Natural killer cell treated with Interleukin-12 subunit alpha and Interleukin-12 subunit beta and Interleukin-15 and Interleukin-18, amount 100 ng/mL, for 72 hours (primary cell): ENCODE measurements around the gene USP15. TPM values are rescaled to one million over a fixed set of nuclear protein-coding genes. Genes with fewer than 3 reads are reported as not detected.

Source experiments
- ATAC-seq, 2 donors: fragments of 150-1000 bp; cut with Tn5 transposase in 1 of 2; sonication (Bioruptor Pico), chemical (Tn5 transposase) in 1 of 2; 2 replicates each; pipeline ENCODE4 v1.10.0; 2021
- DNase-seq: peaks from one replicate; pipeline ENCODE4 v3.0.0; 2022; ENCODE audit warnings: low spot score
- H3K27ac Mint-ChIP-seq, 2 donors: 1 replicate in 1 of 2; 2 replicates in 1 of 2; pipeline ENCODE4 v1.8.0; 2022; ENCODE audit warnings: mixed read lengths in 2 of 2, mild to moderate bottlenecking in 1 of 2, moderate library complexity in 1 of 2
- H3K27me3 Mint-ChIP-seq, 2 donors: 1 replicate in 1 of 2; 2 replicates in 1 of 2; pipeline ENCODE4 v1.8.0; 2022; ENCODE audit warnings: mixed read lengths in 2 of 2
- H3K36me3 Mint-ChIP-seq: one replicate; pipeline ENCODE4 v1.8.0; 2022; ENCODE audit warnings: mixed read lengths
- H3K4me1 Mint-ChIP-seq, 2 donors: 1 replicate in 1 of 2; 2 replicates in 1 of 2; pipeline ENCODE4 v1.8.0; 2022; ENCODE audit warnings: low read depth in 2 of 2, mixed read lengths in 2 of 2, mild to moderate bottlenecking in 1 of 2
- H3K4me3 Mint-ChIP-seq: one replicate; pipeline ENCODE4 v1.8.0; 2022; ENCODE audit warnings: mixed read lengths
- H3K9me3 Mint-ChIP-seq: 2 replicates; pipeline ENCODE4 v1.8.0; 2022; ENCODE audit warnings: mixed read lengths
- total RNA-seq, 2 donors: library from RNA; stranded (reverse); gene quantifications; one replicate each; pipeline ENCODE4 v1.2.3, GENCODE V29; 2022

USP15 gene
- total RNA-seq, 2 donors from 2014 or later = 154 to 159 TPM

DNA sequence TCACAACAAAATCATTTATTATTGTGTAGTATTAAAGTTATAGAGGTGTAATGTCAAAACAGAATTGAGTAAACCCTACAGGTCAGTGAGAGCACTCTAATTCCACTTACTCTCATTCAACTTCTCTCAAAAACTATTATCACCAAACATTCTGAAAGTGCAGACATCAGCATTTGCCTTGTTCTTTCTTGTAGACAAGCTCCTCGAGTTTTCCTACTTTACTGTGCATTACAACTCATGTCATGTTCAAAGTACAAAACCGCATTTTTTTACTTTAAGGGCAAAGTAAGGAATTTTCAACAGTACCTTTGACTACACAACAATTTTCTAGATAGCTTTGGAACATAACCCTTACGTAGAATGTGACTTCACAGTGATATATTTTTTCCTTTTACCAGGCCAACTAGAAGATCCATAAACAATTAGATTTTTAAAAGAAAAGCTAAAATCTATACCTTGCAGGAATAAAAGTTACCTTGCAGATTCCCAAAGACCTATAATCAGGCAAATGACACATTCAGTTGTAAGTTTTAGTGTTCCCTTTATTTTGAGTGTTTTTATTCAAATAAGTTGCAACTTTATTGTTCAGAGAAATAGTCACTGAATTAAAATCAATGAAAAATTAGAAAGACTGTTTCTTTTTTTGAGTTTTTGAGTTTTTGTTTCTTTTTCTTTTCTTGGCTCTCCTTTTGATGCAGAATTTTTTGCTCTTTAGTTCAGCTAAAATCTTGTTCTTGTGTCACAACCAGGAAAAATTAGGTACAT, 12.7 kb upstream of the USP15 start:
- ATAC-seq = no peak
- no peaks in the 10 kb centered on the region for H3K36me3 Mint-ChIP-seq

DNA sequence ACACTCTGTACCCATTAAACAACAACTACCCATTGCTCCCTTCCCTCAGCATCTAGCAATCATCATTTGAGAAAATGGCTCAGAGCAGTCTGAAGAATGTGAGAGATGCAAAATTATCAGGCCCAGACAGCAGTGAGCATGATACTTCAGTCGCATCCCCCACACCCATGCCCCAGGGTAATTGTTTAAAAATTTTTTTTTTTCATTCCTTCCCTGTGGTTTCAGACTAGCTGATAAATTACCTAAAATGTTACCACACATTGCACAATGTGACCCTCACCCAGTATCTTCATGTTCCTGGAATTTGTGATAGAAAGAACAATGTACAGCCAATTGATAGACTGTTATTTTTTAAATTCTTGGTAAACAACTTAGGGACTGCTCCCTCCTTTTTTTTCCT, 11.3 kb upstream of the USP15 start:
- H3K36me3 Mint-ChIP-seq = no peaks in the 10 kb centered on the region
- no peaks in the 10 kb centered on the region for H3K9me3 Mint-ChIP-seq
- no peak overlapping the region for H3K4me3 Mint-ChIP-seq
- H3K27me3 Mint-ChIP-seq = peaks cover 0 to 2% of the 10 kb centered on the region in 2 donors
- peaks cover 18 to 21% of the 10 kb centered on the region in 2 donors for H3K4me1 Mint-ChIP-seq
- H3K27ac Mint-ChIP-seq = no peak overlapping the region
- ATAC-seq (no peak), DNase-seq (no peak)

More for the DNA sequence above, 12.7 kb upstream of the USP15 start:
- peaks cover 18 to 20% of the 10 kb centered on the region in 2 donors for H3K4me1 Mint-ChIP-seq
- DNase-seq = no peak
- H3K27me3 Mint-ChIP-seq = peaks cover 0 to 4% of the 10 kb centered on the region in 2 donors
- no peak overlapping the region for H3K4me3 Mint-ChIP-seq
- H3K27ac Mint-ChIP-seq = no peak overlapping the region
- no peaks in the 10 kb centered on the region for H3K9me3 Mint-ChIP-seq

DNA sequence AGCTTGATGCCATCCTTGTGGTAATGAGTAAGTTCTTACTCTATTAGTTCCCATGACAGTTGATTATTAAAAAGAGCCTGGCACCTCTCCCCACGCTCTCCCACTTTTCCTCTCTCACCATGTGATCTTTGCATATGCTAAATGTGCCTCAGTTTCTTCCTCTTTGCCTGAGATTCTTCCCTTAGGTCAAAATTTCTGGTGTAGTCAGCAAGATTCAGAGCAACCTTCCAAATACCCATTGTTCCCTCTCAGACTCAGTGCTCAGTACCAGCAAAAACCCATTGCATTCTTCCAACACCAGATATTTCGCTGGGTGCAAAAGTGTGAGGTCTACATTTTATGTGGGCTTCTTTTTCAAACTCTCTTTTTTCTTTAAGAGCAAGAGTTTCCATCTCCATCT, 10.8 kb upstream of the USP15 start:
- Mint-ChIP-seq H3K9me3 (no peaks in the 10 kb centered on the region), H3K27me3 (peaks cover 0 to 2% of the 10 kb centered on the region in 2 donors)

DNA sequence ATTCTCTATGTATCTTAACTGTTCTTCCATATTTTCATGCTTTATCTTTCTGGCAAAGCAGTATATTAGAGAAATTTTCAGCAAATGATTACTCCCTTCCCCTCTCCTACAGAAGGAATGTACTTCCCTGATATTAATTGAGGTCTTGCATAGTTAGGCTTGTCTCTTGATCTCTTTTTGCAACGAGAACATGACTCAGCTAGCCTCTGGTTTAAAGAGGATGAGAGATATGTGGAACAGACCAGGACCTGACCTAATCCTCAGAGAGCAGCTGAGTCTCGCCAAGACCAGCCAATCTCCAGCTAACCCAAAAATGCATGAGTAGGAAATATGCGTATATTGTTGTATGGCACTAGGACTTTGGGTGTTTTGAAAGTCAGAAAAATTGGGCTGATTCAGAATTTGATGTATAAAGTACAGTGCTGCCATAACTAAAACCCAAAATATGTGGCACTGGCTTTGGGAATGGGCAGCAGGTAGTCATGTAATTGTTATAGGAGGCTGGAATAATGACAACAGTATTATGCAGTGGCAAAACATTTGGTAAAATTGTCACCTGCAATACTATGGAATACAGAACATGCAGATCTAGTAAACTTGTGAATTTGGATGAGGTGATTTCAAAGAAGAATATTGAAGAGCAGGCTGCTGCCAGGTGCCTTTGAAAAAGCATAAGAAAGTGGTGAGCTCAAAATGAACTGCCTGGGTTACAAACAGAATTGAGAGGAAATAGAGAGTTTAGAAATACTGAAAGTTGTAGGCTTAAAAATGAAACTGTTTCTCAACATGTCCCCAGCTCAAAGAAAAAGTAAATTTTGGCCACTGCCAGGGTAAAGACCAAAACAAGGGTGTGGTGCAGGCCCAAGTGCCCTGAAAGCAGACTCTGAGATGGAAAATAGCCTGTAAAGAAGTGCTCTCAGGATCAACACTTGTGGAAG, 9.3 kb upstream of the USP15 start:
- peaks cover 18 to 21% of the 10 kb centered on the region in 2 donors for H3K4me1 Mint-ChIP-seq
- DNase-seq (no peak), ATAC-seq (peak; percentile 85 to 88)
- H3K36me3 Mint-ChIP-seq = no peaks in the 10 kb centered on the region
- H3K4me3 Mint-ChIP-seq = peak overlapping the region; percentile 53
- H3K27me3 Mint-ChIP-seq = no peaks in the 10 kb centered on the region
- peak overlapping the region; percentile 56 to 63 for H3K27ac Mint-ChIP-seq
- H3K9me3 Mint-ChIP-seq = no peaks in the 10 kb centered on the region

More for the DNA sequence above, 10.8 kb upstream of the USP15 start:
- peak overlapping the region in 1 of 2 donors; percentile 6 for H3K27ac Mint-ChIP-seq
- no peak overlapping the region for H3K4me3 Mint-ChIP-seq
- H3K4me1 Mint-ChIP-seq = peaks cover 18 to 21% of the 10 kb centered on the region in 2 donors
- no peaks in the 10 kb centered on the region for H3K36me3 Mint-ChIP-seq
- no peak for DNase-seq
- ATAC-seq = no peak

DNA sequence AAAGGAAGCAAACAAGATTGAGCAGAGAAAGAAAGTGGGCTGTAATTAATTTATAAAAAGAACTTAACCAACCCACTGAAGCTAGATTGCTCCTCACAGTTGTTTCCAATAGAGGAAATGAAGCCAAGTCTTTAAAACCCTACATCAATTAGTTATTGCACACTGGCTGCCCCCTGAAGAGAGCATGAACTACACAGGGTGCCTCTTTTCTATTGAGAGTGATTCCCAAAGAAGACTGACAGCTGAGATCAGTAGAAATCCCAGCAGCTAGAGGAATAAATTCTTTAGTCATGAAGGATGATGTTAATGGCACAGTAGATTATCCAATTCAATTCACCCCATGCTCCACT, 8.6 kb upstream of the USP15 start:
- H3K4me3 Mint-ChIP-seq = peak overlapping the region; percentile 53
- H3K36me3 Mint-ChIP-seq = no peaks in the 10 kb centered on the region
- DNase-seq (no peak), ATAC-seq (no peak)
- H3K27me3 Mint-ChIP-seq = no peaks in the 10 kb centered on the region
- H3K27ac Mint-ChIP-seq = peak overlapping the region; percentile 56 to 63
- peaks cover 18 to 24% of the 10 kb centered on the region in 2 donors for H3K4me1 Mint-ChIP-seq
- H3K9me3 Mint-ChIP-seq = no peaks in the 10 kb centered on the region

DNA sequence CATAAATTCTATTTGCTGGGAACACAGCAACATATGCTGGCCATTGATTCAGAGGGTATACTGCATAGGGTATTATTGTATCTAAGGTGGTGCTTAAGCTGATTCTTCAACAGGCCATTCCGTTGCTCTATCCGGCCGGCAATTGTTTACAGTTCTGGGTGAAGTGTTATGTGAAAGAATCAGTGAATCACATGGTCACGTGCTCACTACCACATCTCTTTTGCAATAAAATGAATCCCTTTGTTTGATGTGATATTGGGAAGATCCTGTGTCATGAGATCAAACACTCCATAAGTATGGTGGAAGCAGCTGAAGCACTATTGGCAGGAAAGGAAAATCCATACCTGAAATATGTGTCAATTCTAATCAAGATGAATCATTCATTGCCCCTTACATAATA, 7.6 kb upstream of the USP15 start:
- H3K27ac Mint-ChIP-seq = peak overlapping the region in 1 of 2 donors; percentile 56
- DNase-seq (no peak), ATAC-seq (no peak)
- no peaks in the 10 kb centered on the region for H3K27me3 Mint-ChIP-seq
- H3K4me1 Mint-ChIP-seq = peaks cover 18 to 28% of the 10 kb centered on the region in 2 donors
- no peaks in the 10 kb centered on the region for H3K36me3 Mint-ChIP-seq
- H3K4me3 Mint-ChIP-seq = no peak overlapping the region
- no peaks in the 10 kb centered on the region for H3K9me3 Mint-ChIP-seq

DNA sequence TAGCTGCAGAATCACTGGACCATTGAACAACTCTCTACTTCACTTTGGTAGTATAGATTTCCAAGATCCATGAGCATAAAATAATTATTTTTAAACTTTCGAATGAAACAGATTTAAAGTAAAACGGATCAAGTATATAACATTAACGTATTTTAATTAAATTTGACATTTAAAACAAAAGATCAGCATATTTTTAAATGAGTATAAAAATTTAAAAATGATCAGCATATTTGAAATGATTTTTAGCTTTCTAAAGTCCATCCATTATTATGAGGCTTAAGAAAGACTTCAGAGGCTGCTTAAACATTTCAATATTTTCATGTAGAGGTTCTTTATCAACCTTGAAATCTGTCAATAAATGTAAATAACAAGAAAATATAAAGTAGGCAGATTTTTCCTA, 5.2 kb upstream of the USP15 start:
- no peak for ATAC-seq
- Mint-ChIP-seq H3K36me3 (no peaks in the 10 kb centered on the region), H3K4me1 (peaks cover 26 to 42% of the 10 kb centered on the region in 2 donors), H3K27me3 (no peaks in the 10 kb centered on the region), H3K27ac (no peak overlapping the region), H3K4me3 (no peak overlapping the region), H3K9me3 (no peaks in the 10 kb centered on the region)
- DNase-seq = no peak

DNA sequence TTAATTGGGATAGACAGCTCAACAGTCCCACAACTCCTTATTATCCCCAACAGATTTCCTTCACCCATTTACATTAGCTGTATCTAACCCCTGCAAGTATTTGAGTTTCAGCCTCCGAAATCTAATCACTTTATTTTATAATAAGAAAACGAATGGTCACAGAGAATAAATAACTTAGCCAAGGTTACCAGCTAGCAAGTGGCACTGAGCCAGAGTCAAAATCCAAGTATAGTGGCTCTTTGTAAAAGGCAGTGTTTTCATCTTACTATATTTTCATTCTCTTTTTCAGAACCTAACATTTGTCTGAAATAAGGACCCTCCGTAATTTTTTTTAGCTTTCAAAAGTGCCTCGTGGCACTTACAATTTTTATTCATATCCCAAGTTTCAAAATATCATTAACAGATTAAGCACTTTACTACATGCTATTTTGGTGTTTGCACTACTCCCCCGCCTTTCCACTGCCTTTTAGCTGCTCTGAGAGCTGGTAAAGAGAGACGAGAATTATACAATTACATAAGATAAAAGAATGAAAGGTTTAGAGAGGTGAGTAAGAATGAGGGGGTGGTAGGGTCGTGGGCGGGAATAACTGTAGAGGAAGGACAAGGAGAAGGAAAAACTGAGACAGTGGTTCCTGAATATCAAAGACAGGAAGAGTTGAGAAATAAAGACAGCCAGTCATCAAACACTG, 3.7 kb upstream of the USP15 start:
- Mint-ChIP-seq H3K36me3 (peaks cover 8% of the 10 kb centered on the region), H3K27ac (no peak overlapping the region), H3K9me3 (no peaks in the 10 kb centered on the region), H3K4me1 (peaks cover 18 to 31% of the 10 kb centered on the region in 2 donors), H3K4me3 (no peak overlapping the region), H3K27me3 (no peaks in the 10 kb centered on the region)
- ATAC-seq = no peak
- DNase-seq = no peak

DNA sequence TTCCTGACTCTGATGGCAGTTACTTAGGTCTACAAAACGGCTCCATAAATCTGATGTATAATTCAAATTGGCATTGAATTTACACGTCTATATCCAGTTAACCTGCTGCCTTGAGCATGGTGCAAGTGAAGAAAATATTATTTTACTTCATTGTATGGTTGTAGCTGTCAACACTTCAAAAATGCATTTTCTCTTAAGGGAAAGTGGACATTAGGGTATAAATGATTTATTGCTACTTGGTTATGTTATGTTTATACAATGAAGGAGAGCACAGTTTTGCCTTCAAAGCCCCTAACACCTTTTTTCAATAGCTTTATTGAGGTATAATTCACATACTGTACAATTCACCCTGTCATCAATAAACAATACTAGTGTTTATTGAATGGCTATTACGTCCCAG, 2.0 kb upstream of the USP15 start:
- peaks cover 17 to 28% of the 10 kb centered on the region in 2 donors for H3K4me1 Mint-ChIP-seq

DNA sequence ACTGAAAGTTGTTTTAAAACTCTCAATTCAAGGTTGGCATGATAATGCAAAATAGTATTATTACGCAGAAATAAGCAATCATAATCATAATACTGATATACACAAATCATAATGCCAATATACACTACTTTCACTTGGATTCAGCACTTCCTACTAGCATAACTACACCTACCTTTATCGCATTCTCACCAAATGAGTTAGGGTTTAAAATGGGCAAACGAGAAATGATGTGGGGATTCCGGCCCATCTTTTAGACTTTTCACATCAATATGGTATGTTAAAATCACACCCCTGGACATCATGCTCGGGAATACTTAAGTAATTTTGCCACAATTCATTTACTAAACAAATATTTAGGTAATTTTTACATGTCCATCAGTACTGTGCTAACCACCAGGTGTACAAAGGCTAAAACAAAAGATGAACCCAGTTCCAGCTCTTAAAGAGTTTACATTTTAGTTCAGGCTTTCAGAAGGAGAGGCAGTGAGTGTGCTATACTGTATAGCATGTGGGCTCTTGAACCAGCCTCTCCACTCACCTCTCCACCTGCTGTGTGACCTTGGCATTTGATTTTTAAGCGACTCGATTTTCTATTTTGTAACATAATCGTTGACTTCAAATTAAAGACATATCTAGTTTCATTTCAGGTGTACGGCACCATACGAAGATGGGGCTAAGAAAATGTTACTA, 1.1 kb upstream of the USP15 start:
- Mint-ChIP-seq H3K4me1 (peaks cover 21 to 37% of the 10 kb centered on the region in 2 donors), H3K4me3 (peak overlapping the region; percentile 100), H3K9me3 (no peaks in the 10 kb centered on the region), H3K27me3 (no peaks in the 10 kb centered on the region), H3K27ac (peak overlapping the region; percentile 98 to 99), H3K36me3 (peaks cover 9% of the 10 kb centered on the region)
- ATAC-seq = no peak
- no peak for DNase-seq

More for the DNA sequence above, 2.0 kb upstream of the USP15 start:
- H3K27ac Mint-ChIP-seq = peak overlapping the region in 1 of 2 donors; percentile 99
- H3K9me3 Mint-ChIP-seq = no peaks in the 10 kb centered on the region
- H3K36me3 Mint-ChIP-seq = peaks cover 8% of the 10 kb centered on the region
- no peaks in the 10 kb centered on the region for H3K27me3 Mint-ChIP-seq
- no peak for ATAC-seq
- DNase-seq = no peak
- H3K4me3 Mint-ChIP-seq = no peak overlapping the region

DNA sequence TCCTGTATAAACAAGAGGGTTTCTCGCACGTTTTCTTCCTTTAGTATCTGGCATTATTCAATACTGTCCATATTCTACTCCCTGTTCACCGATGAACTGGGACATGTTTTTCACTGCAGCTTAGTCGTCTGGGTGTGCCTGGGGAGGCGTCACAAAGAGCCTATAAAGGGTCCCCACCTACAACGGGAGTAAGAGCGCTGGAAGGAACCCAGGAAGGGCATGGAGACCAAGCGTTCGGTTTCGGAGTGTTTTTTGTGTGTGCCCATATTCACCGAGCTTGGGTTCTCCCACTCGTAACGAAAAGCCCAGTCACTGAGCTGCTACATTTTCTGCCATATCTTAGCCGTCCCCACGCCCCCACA, 592 bp upstream of the USP15 start:
- peak in 1 of 2 donors; percentile 1 for ATAC-seq
- Mint-ChIP-seq H3K27me3 (no peaks in the 10 kb centered on the region), H3K9me3 (no peaks in the 10 kb centered on the region), H3K27ac (peak overlapping the region; percentile 98 to 99), H3K36me3 (peaks cover 14% of the 10 kb centered on the region), H3K4me1 (peaks cover 25 to 42% of the 10 kb centered on the region in 2 donors), H3K4me3 (peak overlapping the region; percentile 100)
- DNase-seq = no peak

DNA sequence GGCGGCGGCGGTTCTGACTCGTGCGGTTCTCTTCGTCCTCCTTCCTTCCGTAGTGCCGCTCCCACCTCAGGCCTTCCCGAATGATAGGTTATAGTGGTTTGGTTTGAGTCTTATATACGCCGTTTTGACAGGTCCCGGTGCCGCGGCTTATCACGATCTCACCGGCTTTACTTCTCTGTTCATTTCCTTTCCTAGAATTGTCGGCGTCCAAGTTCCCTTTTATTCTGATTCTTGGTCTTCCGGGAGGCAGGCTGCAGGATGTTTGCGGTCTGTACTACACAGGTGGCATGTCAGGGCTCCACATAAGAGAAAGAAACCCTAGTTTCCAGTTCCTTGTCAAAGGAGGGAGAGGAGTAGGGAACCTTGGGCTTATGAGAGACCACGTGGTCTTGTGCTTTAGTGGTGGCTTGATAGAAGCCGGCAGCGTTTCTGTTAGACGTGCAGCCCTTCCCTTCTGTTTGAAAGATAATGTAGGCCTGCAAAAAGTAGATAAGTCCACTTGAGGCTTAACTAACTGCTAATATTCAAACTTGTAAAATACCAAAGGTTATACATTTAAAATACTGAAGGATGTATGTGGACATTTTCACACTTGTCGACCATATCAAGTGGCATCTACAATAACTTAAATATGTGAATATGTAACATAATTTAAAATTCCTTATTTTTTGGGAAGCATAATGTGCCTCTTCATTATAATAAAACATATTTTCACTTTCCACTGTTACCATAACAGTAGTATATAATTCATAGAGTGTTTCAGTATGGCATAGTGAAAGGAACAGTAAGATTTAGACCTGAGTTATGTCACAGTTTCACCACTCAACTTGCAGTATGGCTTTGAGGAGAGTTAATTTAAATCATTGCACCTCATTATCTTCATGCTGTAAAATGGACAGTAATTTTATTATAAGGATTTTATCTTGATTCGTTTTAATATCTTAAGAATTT, 804 bp downstream of the USP15 start:
- peaks cover 32 to 49% of the 10 kb centered on the region in 2 donors for H3K4me1 Mint-ChIP-seq
- ATAC-seq (peak; percentile 60 to 63), DNase-seq (peak; percentile 75)
- no peaks in the 10 kb centered on the region for H3K27me3 Mint-ChIP-seq
- peak overlapping the region; percentile 100 for H3K4me3 Mint-ChIP-seq
- no peaks in the 10 kb centered on the region for H3K9me3 Mint-ChIP-seq
- peaks cover 17% of the 10 kb centered on the region for H3K36me3 Mint-ChIP-seq
- peak overlapping the region; percentile 98 to 99 for H3K27ac Mint-ChIP-seq
